Measurements from ENCODE around the gene GLRA2. TPM values are rescaled to one million over a fixed set of nuclear protein-coding genes. Genes with fewer than 3 reads are reported as not detected.
A peak's percentile ranks its signal among the peaks of the same experiment; 100 is the strongest.
"Not testable (repeated sequence)": the region's sequence is repeated elsewhere in the genome, so short reads cannot be mapped to it uniquely, and the experiment has no call there.

GLRA2 gene
- polyA plus RNA-seq, 4 donors, result 0.17 to 0.43 (median 0.32) TPM

GRCh38 chrX:14590693-14591424, 61.5 kb downstream of the GLRA2 start:
- no peak for DNase-seq (ENCODE audit: low read depth in 4 of 4, low spot score in 2 of 4)

GRCh38 chrX:14591976-14592375, 62.6 kb downstream of the GLRA2 start:
- DNase-seq (ENCODE audit: low read depth in 4 of 4, low spot score in 2 of 4), result no peak

- DNase-seq (ENCODE audit: low read depth in 4 of 4, low spot score in 2 of 4), result no peak
These were observed 65.2 kb downstream of the GLRA2 start for GRCh38 chrX:14594521-14594920.

GRCh38 chrX:14598330-14598729, 69.0 kb downstream of the GLRA2 start:
- no peak for DNase-seq (ENCODE audit: low read depth in 4 of 4, low spot score in 2 of 4)

- DNase-seq (ENCODE audit: low read depth in 4 of 4, low spot score in 2 of 4), result no peak
These were observed 78.2 kb downstream of the GLRA2 start for GRCh38 chrX:14607446-14607985.

GRCh38 chrX:14612450-14612849, 83.1 kb downstream of the GLRA2 start:
- DNase-seq (ENCODE audit: low read depth in 4 of 4, low spot score in 2 of 4), result not testable (repeated sequence)

GRCh38 chrX:14616301-14616700, 87.0 kb downstream of the GLRA2 start:
- DNase-seq (ENCODE audit: low read depth in 4 of 4, low spot score in 2 of 4), result peak in 1 of 4 donors; percentile 39

GRCh38 chrX:14616836-14617235, 87.5 kb downstream of the GLRA2 start:
- no peak for DNase-seq (ENCODE audit: low read depth in 4 of 4, low spot score in 2 of 4)

- no peak for DNase-seq (ENCODE audit: low read depth in 4 of 4, low spot score in 2 of 4)
These were observed 89.0 kb downstream of the GLRA2 start for GRCh38 chrX:14618177-14618965.

- DNase-seq (ENCODE audit: low read depth in 4 of 4, low spot score in 2 of 4), result no peak
These were observed 101.4 kb downstream of the GLRA2 start for GRCh38 chrX:14630733-14631132.

- DNase-seq (ENCODE audit: low read depth in 4 of 4, low spot score in 2 of 4), result no peak
These were observed 112.6 kb downstream of the GLRA2 start for GRCh38 chrX:14641681-14642655.

GRCh38 chrX:14660970-14661369, 131.6 kb downstream of the GLRA2 start:
- DNase-seq (ENCODE audit: low read depth in 4 of 4, low spot score in 2 of 4), result no peak

GRCh38 chrX:14670819-14671218, 141.5 kb downstream of the GLRA2 start:
- DNase-seq (ENCODE audit: low read depth in 4 of 4, low spot score in 2 of 4), result no peak

- DNase-seq (ENCODE audit: low read depth in 4 of 4, low spot score in 2 of 4), result no peak
These were observed 143.4 kb downstream of the GLRA2 start for GRCh38 chrX:14672611-14673172.

GRCh38 chrX:14673236-14673635, 143.9 kb downstream of the GLRA2 start:
- DNase-seq (ENCODE audit: low read depth in 4 of 4, low spot score in 2 of 4), result no peak

GRCh38 chrX:14673764-14674163, 144.4 kb downstream of the GLRA2 start:
- peak in 2 of 4 donors; percentile 21 to 45 for DNase-seq (ENCODE audit: low read depth in 4 of 4, low spot score in 2 of 4)

GRCh38 chrX:14675500-14675899, 146.2 kb downstream of the GLRA2 start:
- no peak for DNase-seq (ENCODE audit: low read depth in 4 of 4, low spot score in 2 of 4)

GRCh38 chrX:14676431-14676830, 147.1 kb downstream of the GLRA2 start:
- no peak for DNase-seq (ENCODE audit: low read depth in 4 of 4, low spot score in 2 of 4)

GRCh38 chrX:14688331-14688730, 159.0 kb downstream of the GLRA2 start:
- not testable (repeated sequence) for DNase-seq (ENCODE audit: low read depth in 4 of 4, low spot score in 2 of 4)

- DNase-seq (ENCODE audit: low read depth in 4 of 4, low spot score in 2 of 4), result no peak
These were observed 161.2 kb downstream of the GLRA2 start for GRCh38 chrX:14690553-14690952.

Measured in left renal cortex interstitium (tissue), 4 donors.